HG02642 (cell line): ENCODE results near the gene TNFAIP8L3.

Source experiments
- ATAC-seq: cut with Tn5 transposase; IDR thresholded peaks from one replicate; pipeline ENCODE4 v1.9.1; 2021; ENCODE audit warnings: mild to moderate bottlenecking; ENCODE audit not compliant: unreplicated experiment, poor library complexity

The TNFAIP8L3 gene

DNA sequence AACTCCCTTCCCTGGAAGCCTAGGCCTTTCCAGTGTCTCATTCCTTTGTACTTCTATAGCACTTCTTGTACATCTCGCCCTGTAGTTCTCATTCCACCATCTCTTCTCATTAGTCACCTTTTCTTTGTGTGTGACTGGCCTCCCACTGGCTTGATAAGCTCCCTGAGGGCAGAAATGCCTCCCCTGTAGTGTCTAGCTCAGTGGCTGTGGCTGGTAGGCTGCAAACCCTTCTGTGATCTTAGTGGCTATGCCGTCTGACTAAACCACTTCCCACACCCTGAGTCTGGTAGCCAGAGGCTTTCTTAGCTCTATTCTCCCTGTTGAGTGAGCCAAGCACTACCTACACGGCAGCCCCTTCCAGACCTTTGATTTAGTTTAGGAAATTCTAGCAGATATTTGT lies 24.4 kb upstream of the TNFAIP8L3 start:
- ATAC-seq = no peak

DNA sequence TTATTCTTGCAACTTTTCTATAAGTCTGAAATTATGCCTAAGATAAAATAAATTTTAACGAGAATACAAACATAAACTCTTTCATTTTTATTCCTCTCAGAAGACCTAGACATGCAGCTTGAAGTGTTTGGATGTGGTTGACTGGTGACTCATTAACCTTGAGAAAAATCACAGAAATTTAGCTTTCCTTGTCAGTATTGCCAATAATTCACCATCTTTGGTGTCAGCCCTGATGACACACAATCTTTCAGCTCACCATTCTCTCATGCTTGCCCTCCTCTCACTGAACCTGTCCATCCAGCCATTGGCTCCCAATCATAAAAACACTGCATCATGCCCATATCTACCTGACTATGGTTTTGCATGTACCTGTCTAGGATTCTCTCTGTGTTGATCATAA lies 22.6 kb upstream of the TNFAIP8L3 start:
- ATAC-seq = no peak

DNA sequence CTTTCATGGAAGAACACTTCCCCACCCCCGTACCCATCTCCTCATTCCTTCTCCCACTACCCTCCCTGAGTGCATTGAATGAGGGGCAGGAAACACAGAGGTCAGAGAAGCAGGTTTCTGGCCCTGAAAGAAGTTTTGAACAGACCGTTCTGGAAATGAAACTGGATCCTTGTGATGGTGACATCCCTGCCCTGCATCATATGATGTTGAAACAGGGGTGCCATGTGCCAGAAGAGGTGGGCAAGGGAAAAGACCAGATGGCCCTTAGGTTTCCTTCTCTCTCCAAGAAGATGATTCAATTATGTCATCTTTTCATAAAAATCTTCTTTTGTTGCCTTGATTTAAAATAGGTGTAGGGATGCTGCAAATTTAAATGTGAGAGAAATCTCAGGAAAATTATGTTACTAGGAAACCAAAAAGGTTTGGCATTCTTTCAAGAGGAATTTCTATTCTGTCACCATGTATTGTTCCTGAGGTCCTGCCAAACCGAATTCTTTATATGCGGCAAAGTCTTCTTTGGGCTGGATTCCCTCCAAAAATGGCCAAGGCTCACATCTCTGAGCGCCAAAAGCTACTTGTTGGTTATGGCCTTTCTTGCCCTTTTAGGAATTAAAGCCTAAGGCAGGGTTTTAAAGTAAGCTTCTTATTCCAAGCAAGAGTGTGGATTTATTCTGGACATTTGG lies 19.9 kb upstream of the TNFAIP8L3 start:
- ATAC-seq = no peak

- no peak for ATAC-seq
These were observed 17.4 kb upstream of the TNFAIP8L3 start for GRCh38 chr15:51112078-51112477.

DNA sequence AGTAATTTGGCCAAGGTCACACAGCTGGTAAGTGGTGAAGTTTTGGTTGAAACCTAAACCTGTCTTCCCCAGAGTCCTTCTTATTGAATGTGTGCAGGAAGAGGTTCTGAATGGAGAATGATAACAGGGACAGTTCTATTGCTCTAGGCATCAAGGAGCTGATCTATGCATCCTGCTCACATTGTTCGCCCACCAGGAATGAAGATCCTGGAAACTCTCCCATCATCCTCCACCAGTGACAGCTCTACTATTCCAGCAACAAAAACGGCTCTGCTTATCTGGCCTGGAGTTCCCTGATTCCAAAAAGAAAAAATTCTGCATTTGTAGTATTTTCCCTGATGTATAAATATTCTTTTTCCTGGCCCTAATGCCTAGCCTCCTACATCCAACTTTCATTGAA lies 16.4 kb upstream of the TNFAIP8L3 start:
- ATAC-seq = no peak

- ATAC-seq = no peak
These were observed 15.5 kb upstream of the TNFAIP8L3 start for GRCh38 chr15:51110171-51110570.

GRCh38 chr15:51108933-51109550 lies 14.3 kb upstream of the TNFAIP8L3 start:
- no peak for ATAC-seq

GRCh38 chr15:51107612-51108011 lies 12.9 kb upstream of the TNFAIP8L3 start:
- ATAC-seq = no peak

DNA sequence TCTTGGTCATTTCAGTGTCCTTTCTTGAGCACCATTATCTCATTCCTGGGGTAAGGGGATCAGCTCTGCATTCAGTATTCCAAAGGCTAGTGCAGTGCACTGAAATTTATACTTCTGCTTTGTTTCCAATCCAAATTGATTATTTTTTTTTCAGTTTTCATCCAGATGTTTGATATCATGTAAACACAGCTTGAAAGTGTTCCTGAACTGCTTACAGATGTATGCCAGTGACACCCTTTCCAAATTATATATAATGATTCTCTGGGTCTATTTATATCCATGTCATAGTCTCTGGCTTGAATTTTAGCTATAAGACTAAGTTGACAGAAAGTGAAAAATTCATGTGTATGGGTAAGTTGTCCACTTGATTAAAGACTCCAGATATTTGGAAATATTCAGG lies 11.8 kb upstream of the TNFAIP8L3 start:
- ATAC-seq = no peak

DNA sequence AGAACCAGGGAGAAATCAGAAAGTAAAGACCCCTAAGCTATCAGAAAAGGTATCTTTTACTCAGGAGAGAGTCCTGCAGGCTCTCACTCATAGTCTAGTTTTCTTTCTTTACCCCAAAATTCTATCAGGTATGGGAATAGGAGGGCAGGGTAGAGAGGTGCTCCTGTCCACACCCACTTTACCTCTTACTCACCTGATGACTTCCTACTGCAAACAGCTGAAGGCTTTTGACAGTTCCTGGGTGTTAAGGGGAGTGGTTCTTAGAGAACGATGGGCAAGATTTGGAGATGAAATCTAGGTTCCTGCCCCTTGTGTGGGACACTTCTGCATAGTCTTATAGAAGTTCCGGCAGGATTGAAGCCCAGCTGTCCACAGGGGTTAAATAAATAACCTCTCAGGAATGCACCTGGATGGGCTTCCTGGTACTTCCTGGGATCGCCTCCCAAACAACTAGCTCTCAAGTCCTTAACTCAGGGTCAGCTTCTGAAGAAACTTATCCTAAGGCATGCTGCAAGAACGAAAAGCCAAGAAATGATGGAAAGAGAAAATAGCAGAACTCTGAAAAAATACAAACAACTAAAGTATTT lies 10.8 kb upstream of the TNFAIP8L3 start:
- no peak for ATAC-seq

DNA sequence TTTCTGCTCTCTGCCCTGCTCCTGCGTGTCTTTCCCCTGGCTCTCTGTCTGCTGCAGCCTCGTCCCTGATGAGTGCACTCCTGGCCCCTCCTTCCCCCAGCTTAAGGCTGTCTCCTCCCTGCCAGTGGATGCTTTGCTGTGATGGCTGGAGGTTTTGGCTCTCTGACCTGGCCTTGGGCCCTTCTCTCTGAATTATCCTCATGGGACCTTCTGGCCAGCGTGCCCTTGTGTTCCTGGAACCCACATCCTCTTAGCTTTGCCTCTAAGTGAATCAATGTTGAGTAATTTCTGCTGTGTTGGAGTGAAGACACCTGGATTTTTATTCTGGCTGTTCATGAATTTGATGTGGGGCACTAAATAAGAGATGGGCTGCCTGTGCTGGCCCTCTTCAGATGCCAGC lies 9.8 kb upstream of the TNFAIP8L3 start:
- ATAC-seq = no peak

GRCh38 chr15:51103330-51103729 lies 8.6 kb upstream of the TNFAIP8L3 start:
- ATAC-seq = no peak

- no peak for ATAC-seq
These were observed 6.2 kb upstream of the TNFAIP8L3 start for GRCh38 chr15:51100785-51101489.

DNA sequence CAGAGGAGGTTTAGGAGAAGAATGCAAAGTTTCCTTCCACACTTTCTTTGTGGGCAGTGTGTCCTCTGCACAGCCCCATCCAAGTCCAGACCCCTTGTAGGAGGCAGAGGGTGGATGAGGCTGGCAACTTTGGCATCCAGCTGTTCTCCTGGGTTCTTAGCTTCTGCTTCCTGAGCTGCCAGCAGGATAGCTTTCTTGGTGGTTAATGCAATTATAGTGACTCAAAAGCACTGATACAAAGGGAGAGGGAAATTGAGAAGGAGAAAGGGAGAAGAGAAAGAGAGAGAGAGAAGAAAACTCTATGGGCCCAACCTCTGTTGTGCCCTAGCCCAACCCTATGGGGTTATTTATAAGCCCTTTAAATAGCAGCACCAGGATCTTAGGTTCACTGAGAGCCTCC lies 4.5 kb upstream of the TNFAIP8L3 start:
- no peak for ATAC-seq

GRCh38 chr15:51098331-51098619 lies 3.6 kb upstream of the TNFAIP8L3 start:
- ATAC-seq = no peak

GRCh38 chr15:51097553-51098330 lies 3.0 kb upstream of the TNFAIP8L3 start:
- ATAC-seq = no peak

GRCh38 chr15:51096976-51097375 lies 2.3 kb upstream of the TNFAIP8L3 start:
- ATAC-seq = no peak

- no peak for ATAC-seq
These were observed 1.1 kb upstream of the TNFAIP8L3 start for GRCh38 chr15:51095681-51096331.

DNA sequence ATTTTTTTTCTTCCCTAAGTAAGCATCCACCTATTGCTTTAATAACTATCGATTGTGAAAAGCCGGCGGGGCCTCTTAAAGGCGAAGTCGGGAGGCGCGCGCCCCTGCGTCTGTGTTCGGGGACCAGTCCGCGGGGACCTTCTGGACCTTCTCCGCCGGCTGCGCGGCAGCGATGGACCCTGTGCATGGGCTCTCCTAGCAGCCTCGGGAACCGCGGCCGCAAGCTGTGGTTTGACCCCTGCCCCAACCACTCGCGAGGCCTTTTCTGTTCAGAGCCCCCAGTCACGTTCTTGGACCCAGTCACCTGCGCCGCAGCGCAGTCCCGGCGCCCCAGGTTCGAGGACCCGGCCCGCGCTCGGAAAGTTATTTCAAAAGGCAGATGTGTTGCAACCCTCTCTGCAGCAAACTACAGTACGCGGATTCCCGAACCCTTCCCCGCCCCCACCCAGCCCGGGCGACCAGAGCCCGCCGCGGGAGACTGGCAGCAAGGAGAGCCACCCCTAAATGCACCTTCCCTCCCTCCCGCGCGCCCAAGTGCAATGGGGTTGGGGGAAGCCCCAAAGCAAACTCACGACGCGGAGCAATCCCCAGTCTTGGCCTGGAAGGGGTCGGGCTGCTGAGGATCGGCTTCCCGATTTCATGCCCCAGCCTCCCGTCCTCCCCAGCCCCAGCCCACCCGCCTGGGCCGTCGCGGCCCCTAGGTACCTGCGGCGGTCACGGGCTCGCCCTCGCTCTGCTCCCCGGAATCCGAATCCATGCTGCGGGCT lies 684 bp downstream of the TNFAIP8L3 start:
- ATAC-seq = no peak

DNA sequence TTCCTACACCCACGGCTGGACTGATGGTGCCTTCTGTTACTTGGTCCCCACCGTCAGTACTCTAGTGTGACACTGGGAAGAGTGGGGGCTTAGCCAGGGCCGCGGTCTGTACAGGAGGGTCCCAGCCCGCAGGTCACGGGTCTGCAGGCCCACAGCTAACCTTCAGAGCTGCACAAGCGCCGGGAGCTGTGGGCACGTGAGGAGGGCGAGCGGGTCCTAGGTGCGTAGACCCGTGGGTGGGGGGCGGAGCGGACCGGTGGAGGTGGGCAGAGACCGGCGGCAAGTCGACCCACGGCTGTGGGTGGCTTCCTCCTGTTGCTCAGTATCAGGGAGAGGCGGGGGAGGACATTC lies 1.2 kb downstream of the TNFAIP8L3 start:
- ATAC-seq = no peak
